ENCODE data around the gene NKG7.

Gene NKG7

DNA sequence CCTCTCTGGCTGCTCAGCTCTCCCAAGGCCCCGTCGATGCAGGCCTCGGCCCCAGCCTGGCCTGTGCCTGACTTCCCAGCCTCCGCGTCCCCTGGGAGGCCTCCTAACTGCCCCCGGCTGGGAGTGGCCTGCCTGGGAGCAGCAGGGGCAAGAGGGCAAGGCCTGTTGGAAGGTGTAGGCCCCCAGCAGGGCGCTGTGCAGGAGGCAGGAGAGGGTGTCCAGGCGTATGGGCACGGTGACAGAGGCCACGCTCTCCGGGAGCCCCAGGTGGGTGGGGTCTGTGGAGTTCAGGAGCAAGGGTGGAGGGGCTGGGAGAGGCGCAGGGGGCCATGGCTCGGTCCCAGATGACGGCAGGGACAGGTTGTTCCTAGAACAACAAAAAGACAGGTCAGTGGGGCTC lies 16.7 kb upstream of the NKG7 start:
- no peak for DNase-seq

DNA sequence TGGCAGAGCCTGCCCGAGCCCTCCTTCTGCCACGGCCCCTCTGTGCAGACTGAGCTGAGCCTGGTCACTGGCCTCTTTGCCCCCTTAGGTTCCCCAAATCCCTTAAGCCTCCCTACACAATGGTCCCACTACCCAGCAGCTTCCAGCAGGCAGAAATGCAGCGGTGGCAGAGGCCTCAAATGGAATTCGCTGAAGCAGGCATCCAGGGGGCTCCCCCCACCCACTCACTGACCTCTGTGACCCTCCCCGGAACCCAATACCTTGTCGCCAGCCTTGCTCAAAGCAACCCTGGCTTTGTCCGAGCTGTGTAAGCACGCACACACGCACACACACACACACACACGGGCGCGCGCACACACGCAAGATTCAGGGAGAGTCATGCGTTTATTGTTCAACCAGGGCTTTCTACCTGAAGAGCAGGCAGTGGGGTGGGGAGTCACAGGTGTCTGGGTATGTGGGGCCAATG lies 15.5 kb upstream of the NKG7 start, which contains the start of gene LIM2:
Gene LIM2, minus strand, starts transcription at position 51 of the 466 bp plus-strand sequence. CDS start 531 bp downstream, outside the sequence.
- DNase-seq: no peak

GRCh38 chr19:51386882-51387520 lies 14.5 kb upstream of the NKG7 start:
- no peak for DNase-seq

DNA sequence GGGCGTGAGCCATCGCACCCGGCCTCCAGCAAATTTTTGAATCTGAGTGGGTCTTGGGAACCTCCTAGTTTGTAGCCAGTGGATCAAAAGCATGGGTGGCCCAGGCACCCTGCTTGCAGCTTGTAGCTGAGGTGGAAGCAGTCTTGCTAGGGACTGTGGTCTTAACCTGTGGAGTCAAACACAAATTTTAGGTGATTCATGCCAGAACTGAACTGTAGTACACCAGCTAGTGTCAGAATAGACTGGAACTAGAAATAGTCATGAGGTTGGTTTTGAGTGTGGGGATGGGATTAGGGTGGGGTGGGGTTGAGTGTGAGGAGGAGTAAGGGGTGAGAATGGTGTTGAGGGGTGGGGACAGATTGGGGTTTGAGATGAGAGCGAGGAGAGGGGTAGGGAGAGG lies 9.6 kb upstream of the NKG7 start:
- no peak for DNase-seq

GRCh38 chr19:51380379-51380778 lies 7.9 kb upstream of the NKG7 start:
- no peak for DNase-seq

DNA sequence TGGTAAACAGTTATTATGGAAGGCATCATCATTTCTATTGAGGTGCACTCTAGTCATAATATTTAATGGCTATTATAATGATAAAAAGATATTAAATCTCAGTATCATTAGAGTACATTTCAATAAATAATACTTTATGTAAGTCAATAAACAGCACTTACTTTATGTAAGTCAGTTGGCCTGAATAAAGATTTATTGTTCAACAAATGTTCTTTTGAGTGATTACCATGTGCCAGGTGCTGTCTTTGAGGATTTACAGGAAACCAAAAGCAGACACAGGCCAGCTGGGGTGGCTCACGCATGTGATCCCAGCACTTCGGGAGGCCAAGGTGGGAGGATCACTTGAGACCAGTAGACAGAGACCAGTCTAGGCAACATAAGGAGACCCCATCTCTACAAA lies 5.0 kb upstream of the NKG7 start:
- no peak for DNase-seq

DNA sequence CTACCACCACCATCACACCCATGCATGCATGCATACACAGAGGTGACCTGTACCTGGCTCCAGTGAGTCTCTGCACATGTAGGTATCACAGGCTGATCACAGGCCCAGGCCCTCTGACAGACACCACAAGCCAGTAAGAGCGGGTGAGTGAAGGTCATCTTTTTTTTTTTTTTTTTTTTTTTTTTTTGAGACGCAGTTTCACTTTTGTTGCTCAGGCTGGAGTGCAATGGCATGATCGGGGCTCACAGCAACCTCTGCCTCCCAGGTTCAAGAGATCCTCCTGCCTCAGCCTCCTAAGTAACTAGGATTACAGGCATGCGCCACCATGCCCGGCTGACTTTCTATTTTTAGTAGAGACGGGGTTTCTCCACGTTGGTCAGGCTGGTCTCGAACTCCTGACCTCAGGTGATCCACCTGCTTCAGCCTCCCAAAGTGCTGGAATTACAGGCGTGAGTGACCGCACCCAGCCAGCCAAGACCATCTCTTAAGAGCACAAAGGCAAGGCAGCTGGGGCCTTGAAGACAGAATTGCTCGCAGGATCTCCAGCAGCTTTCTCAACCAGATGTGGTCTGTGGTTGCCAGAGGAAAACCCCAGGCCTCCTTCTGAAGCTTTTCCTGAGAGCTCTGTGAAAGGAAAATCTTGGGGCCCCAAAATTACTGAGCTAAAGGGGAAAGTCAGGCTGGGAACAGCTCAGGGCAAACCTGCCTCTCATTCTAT lies 3.2 kb upstream of the NKG7 start:
- DNase-seq: no peak

DNA sequence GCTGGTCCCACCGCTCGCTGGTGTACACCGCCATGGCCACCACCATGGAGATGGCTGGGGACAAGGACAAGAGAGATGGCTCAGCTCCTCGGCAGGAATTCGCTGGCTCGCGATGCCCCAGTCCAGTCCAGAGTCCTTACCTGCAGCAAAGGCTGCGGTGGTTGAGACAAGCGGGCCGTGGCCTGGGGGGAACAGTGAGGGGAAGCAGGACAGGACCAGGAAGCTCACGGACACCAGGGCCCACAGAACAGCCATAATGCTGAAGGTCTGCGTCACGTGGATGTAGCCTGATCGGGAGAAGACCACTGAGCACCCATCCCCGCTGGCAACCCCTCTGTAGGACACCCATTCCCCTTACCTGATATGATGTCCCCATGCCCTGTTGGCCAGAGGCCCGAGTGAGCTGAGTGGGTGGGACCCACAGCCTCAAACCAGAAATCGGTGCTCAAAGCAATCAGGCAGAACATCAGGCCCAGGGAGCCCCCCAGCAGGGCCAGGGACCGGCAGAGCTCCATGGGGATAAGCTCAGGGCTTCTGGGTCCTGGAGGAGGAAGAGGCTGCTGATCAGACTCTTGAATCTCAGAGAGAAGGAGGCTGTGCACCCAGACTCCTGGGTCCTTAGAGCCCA lies 319 bp downstream of the NKG7 start:
- no peak for DNase-seq

GRCh38 chr19:51371186-51371690 lies 1.2 kb downstream of the NKG7 start:
- DNase-seq: no peak

GRCh38 chr19:51370230-51370629 lies 2.2 kb downstream of the NKG7 start:
- no peak for DNase-seq

DNA sequence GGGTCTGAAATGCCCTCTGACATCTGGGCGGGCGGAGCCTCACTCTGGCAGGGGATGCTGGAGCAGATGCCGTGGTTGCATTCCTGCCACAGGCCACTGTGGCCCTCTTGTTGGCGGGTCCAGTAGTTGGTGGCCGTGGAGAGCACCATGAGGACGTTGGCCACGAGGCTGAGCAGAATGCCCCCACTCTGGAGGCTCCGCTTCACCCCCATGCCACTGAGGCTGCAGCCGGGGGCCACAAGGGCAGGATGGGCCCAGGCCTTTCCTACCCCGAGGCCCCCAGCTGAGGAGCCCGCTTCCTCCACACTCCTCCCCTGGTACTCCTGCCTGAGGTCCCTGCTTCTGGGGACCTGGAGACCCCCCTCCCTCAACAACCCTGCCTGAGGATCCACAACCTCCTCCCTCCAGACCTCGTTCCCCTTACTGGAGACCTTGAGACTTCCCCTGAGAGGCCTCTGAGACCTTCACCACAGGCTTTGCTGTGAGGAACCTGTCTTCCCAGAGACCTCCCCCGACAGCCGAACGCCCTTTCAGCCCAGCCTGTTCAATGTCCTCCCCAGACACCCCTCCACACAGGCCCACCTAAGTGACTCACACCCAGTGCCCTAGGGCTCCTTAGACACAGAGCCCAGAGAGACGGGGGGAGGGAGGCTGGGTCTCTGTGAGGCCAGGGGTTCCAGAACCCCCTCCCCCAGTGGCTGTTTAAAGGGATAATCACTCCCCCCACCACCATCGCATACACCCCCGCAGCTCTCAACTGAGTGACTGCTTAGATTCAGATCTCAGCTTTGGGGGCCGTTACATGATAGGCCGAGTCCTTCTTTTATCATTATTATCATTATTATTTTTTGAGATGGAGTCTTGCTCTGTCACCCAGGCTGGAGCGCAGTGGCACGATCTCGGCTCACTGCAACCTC lies 3.8 kb downstream of the NKG7 start, which contains the start of gene CLDND2:
Gene CLDND2, minus strand, starts transcription at position 638 of the 917 bp plus-strand sequence. Its CDS starts 426 bp downstream, at position 212.
- peak; percentile 20 for DNase-seq

- DNase-seq: peak; percentile 99
These were observed 4.7 kb downstream of the NKG7 start for GRCh38 chr19:51367565-51368365.

DNA sequence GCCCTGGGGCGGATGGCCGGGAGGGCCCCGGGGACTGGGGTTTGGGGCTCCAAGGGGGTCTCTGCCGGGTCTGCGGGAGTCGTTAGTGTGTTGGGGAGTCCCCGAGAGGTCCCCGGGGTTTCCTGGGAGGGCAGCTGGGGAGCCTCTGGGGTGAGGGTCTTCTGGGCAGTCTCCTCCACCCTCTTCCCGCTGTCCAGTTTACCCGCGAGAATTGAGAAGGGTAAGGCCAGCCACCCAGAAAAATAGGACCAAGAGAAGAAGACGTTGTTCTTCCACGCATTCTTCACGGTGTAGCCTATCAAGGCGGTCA lies 5.2 kb downstream of the NKG7 start:
- DNase-seq: no peak

GRCh38 chr19:51366389-51367254 lies 5.8 kb downstream of the NKG7 start:
- peak; percentile 99 for DNase-seq

- no peak for DNase-seq
These were observed 6.5 kb downstream of the NKG7 start, which contains the start of gene ETFB for GRCh38 chr19:51365965-51366388. TSS of gene ETFB (minus strand) at chr19:51366388. CDS start at chr19:51366326, 62 bp downstream.

- DNase-seq: peak; percentile 24
These were observed 7.1 kb downstream of the NKG7 start for GRCh38 chr19:51365211-51365964.

- no peak for DNase-seq
These were observed 8.0 kb downstream of the NKG7 start for GRCh38 chr19:51364200-51365106.

- no peak for DNase-seq
These were observed 11.2 kb downstream of the NKG7 start for GRCh38 chr19:51361239-51361638.

- no peak for DNase-seq
These were observed 13.2 kb downstream of the NKG7 start for GRCh38 chr19:51359294-51359693.
